Lower lobe of right lung (tissue), 2 donors: ENCODE data around the gene OLFM1. TPM values are rescaled to one million over a fixed set of nuclear protein-coding genes. Genes with fewer than 3 reads are reported as not detected.
"Not testable (repeated sequence)": the region's sequence is repeated elsewhere in the genome, so short reads cannot be mapped to it uniquely, and the experiment has no call there.

Source experiments
- ATAC-seq, 2 donors: fragments of 200-7000 bp; cut with Tn5 transposase; one replicate each; pipeline ENCODE4 v1.9.1; 2020 to 2022; ENCODE audit warnings: mild to moderate bottlenecking in 2 of 2, moderate library complexity in 2 of 2
- DNase-seq: peaks from one replicate; pipeline ENCODE4 v3.0.0-alpha.2; 2020
- H3K27ac ChIP-seq: fragments of 200-600 bp; one replicate; pipeline ENCODE4 v1.8.0; 2022
- H3K27me3 ChIP-seq: fragments of 200-600 bp; one replicate; pipeline ENCODE4 v1.8.0; 2022; ENCODE audit warnings: low read depth
- H3K36me3 ChIP-seq: fragments of 200-600 bp; one replicate; pipeline ENCODE4 v1.8.0; 2022; ENCODE audit warnings: mild to moderate bottlenecking
- H3K4me1 ChIP-seq: fragments of 200-600 bp; one replicate; pipeline ENCODE4 v1.8.0; 2022
- H3K4me3 ChIP-seq: fragments of 200-600 bp; one replicate; pipeline ENCODE4 v1.8.0; 2022; ENCODE audit warnings: mild to moderate bottlenecking
- H3K9me3 ChIP-seq: fragments of 200-600 bp; one replicate; pipeline ENCODE4 v1.8.0; 2022
- CTCF ChIP-seq: fragments of 200-600 bp; IDR thresholded peaks from one replicate; pipeline ENCODE4 v1.8.0; 2022; ENCODE audit warnings: antibody characterized with exemption, mild to moderate bottlenecking
- intact Hi-C: fragments of 100-400 bp; cut with DNase I; formaldehyde crosslinking; loops from one replicate; pipeline ENCODE4 v1.11.0; 2022
- total RNA-seq: library from RNA; stranded (reverse); fragmentation: NEBNext Ultra II Directional; extraction: Animal tissue kit (Norgen Biotek cat#: 25700); gene quantifications from one replicate; pipeline ENCODE4 v1.2.1, GENCODE V29; 2021
- donor health status: DM: no; HTN: yes; CAD: no; lungs with severe emphysema.

OLFM1 gene
- total RNA-seq, 1 donor from 2014 or later = 24.1 TPM

DNA sequence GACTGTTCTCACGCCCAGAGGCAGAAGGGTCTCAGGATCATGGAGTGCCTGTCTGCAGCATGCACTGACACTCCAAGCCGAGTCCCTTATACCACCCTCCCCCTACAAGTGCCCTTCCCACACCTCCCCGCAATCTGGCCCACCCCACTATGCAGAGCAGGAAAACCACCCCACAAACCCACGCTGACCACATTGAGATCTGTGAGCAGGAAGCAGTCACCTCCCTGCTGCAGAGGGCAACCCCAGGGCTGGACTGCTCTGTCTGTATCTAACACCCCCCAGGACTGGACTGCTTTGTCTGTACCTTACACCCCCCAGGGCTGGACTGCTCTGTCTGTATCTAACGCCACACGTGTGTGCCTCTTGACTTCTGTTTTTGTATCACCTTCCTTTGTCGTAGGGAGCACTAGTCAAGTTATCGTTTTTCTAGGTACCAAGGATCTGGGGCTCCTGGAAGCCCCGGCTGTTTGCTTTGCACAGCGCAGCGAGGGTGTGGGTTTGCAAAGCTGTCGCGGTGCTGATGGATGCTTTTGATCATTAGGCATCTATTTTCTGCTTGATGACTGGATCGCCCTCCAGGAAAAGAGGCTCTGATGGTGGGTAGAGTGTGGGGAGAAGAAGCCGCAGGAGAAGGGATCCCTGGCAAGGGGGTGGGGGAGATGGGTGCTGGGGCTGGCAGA lies 21.5 kb downstream of the OLFM1 start:
- Histone ChIP-seq H3K4me3 (no peak overlapping the region), H3K36me3 (no peaks in the 10 kb centered on the region), H3K27ac (no peak overlapping the region), H3K4me1 (no peaks in the 10 kb centered on the region), H3K27me3 (peaks cover 8% of the 10 kb centered on the region), H3K9me3 (no peaks in the 10 kb centered on the region)
- ATAC-seq = no peak
- intact Hi-C loops = no loop called here
- TF ChIP-seq CTCF = no peak
- DNase-seq = no peak

- no peak for DNase-seq
- TF ChIP-seq CTCF = no peak
- H3K4me3 ChIP-seq = no peak overlapping the region
- intact Hi-C loops = no loop called here
- ATAC-seq = no peak
- H3K36me3 ChIP-seq = no peaks in the 10 kb centered on the region
- H3K27ac ChIP-seq = no peak overlapping the region
- H3K27me3 ChIP-seq = peaks cover 2% of the 10 kb centered on the region
- H3K4me1 ChIP-seq = no peaks in the 10 kb centered on the region
- H3K9me3 ChIP-seq = no peaks in the 10 kb centered on the region
Measured at GRCh38 chr9:135109650-135110049, 22.2 kb downstream of the OLFM1 start.

DNA sequence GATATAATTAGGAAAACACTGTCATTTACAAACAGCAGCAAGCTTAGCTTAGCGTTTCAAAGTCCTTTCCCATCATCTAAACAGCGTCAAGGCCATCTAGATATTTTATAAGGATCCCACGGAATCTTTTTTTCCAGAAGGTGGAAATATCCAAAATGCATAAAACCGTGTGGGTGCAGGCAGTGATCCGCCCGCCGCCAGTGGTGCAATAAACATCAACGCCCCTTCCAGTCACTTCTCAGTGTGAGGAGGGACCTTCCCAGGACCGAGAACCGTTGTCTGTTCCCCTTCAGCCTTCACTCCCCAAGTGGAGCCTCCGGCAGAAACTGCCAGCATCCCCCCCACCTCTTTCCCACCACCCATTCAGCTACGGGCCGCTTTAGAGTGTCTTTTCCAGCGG lies 22.9 kb downstream of the OLFM1 start:
- Histone ChIP-seq H3K36me3 (no peaks in the 10 kb centered on the region), H3K9me3 (no peaks in the 10 kb centered on the region), H3K27ac (no peak overlapping the region), H3K4me1 (no peaks in the 10 kb centered on the region), H3K27me3 (no peaks in the 10 kb centered on the region), H3K4me3 (no peak overlapping the region)
- ATAC-seq (no peak), DNase-seq (no peak)
- no peak for TF ChIP-seq CTCF
- intact Hi-C loops = no loop called here

DNA sequence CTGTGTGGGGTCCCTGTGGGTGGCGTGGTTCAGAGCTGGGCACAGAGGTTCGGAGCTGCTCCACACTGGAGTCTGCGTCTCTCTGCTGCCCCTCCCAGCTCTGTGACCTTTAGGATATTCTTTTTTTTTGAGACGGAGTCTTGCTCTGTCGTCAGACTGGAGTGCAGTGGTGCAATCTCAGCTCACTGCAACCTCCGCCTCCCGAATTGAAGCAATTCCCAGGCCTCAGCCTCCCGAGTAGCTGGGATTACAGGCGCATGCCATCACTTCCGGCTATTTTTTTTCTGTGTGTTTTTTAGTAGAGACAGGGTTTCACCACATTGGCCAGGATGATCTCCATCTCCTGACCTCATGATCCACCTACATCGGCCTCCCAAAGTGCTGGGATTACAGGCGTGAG lies 24.1 kb downstream of the OLFM1 start:
- intact Hi-C loops, H3K4me1 ChIP-seq, H3K4me3 ChIP-seq, ATAC-seq, H3K27ac ChIP-seq, H3K27me3 ChIP-seq, H3K9me3 ChIP-seq, DNase-seq, H3K36me3 ChIP-seq: not testable (repeated sequence)

- Histone ChIP-seq H3K27ac (no peak overlapping the region), H3K9me3 (no peaks in the 10 kb centered on the region), H3K36me3 (no peaks in the 10 kb centered on the region), H3K4me1 (no peaks in the 10 kb centered on the region), H3K4me3 (no peak overlapping the region), H3K27me3 (no peaks in the 10 kb centered on the region)
- no peak for DNase-seq
- no peak for TF ChIP-seq CTCF
- no peak for ATAC-seq
- intact Hi-C loops = no loop called here
Measured at GRCh38 chr9:135116371-135116770, 28.9 kb downstream of the OLFM1 start.

GRCh38 chr9:135116881-135117280 lies 29.4 kb downstream of the OLFM1 start:
- intact Hi-C loops = no loop called here
- no peak for TF ChIP-seq CTCF
- H3K4me1 ChIP-seq = no peaks in the 10 kb centered on the region
- H3K27ac ChIP-seq = no peak overlapping the region
- H3K4me3 ChIP-seq = no peak overlapping the region
- no peak for DNase-seq
- H3K36me3 ChIP-seq = no peaks in the 10 kb centered on the region
- H3K27me3 ChIP-seq = no peaks in the 10 kb centered on the region
- H3K9me3 ChIP-seq = no peaks in the 10 kb centered on the region
- no peak for ATAC-seq
